ENCODE results near the gene AP2S1. TPM values are rescaled to one million over a fixed set of nuclear protein-coding genes. Genes with fewer than 3 reads are reported as not detected.
A peak's percentile ranks its signal among the peaks of the same experiment; 100 is the strongest.

The AP2S1 gene
- total RNA-seq, 2 donors from 2014 or later: 32.2 to 49.1 TPM

DNA sequence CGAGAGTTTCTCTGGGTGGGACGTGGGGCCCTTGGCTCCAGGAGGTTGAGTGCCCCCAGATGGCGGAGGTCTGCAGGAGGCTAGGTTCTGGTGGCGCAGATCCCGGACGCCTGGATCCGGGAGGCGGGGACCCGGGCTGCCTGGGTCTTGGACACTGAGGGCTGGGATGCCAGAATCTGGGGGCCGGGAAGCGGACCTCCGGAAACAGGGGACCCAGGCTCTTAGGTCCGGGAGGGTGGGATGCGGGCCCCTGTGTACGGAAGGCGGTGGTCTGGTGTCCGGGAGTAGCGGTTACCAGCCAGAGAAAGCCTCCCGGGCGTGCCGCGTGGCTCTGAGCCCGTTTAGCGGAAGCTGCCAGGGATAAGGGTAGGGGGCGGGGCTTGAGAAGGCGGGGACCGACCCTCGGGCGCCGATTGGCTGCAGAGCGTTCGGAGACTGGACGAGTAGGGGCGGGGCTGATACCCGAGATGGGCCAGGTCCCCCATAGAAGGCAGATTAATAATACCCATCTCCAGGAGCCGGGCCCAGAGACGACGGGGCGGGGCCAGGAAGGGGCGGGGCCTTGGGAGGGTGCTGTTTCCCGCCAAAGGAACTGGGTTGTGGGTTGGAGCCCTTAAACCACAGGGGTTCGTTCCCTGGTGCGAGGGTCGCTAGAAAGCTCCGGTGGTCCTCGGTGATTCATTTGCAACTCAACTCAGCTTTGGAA is 62.2 kb downstream of the AP2S1 start, which contains the start of gene SLC1A5:
SLC1A5 (minus strand) TSS at position 333 of the 706 bp plus-strand sequence. CDS start 629 bp downstream, outside the sequence.
- WGBS, 2 donors: 2 to 7% methylated on average over 3 to 46 of the region's 46 CpGs
- DNase-seq (peak; percentile 95 to 97 (median 96)), ATAC-seq (peak; percentile 88)
- Histone ChIP-seq H3K27me3 (no peaks in the 10 kb centered on the region), H3K27ac (peak within 1 kb of the TSS; percentile 70 to 90 (median 80)), H3K4me3 (peak within 1 kb of the TSS; percentile 54 to 66), H3K4me1 (peaks cover 49% of the 10 kb centered on the region), H3K36me3 (replicated peaks in 1 of 2; ENCODE audit: insufficient read depth in 1 of 2, low read depth in 2 of 2) (no peaks in the 10 kb centered on the region), H3K9me3 (no peaks in the 10 kb centered on the region)
- TF ChIP-seq POLR2A (IDR thresholded peaks at IDR 0.05): peak; percentile 91 to 96 (median 93)
- TF ChIP-seq, protein P1, sequence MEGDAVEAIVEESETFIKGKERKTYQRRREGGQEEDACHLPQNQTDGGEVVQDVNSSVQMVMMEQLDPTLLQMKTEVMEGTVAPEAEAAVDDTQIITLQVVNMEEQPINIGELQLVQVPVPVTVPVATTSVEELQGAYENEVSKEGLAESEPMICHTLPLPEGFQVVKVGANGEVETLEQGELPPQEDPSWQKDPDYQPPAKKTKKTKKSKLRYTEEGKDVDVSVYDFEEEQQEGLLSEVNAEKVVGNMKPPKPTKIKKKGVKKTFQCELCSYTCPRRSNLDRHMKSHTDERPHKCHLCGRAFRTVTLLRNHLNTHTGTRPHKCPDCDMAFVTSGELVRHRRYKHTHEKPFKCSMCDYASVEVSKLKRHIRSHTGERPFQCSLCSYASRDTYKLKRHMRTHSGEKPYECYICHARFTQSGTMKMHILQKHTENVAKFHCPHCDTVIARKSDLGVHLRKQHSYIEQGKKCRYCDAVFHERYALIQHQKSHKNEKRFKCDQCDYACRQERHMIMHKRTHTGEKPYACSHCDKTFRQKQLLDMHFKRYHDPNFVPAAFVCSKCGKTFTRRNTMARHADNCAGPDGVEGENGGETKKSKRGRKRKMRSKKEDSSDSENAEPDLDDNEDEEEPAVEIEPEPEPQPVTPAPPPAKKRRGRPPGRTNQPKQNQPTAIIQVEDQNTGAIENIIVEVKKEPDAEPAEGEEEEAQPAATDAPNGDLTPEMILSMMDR (IDR thresholded peaks at IDR 0.05): no peak
- intact Hi-C loops (cut with DNase I): no loop called here

Small RNA genes lying within 50 kb of the gene (small RNA-seq; reads per million reads assigned to genes)
- gene AC008622.3 (not detected), gene HNRNPMP2 (not detected)

Other genes starting within 250 kb of the AP2S1 start
- gene CALM3, start 249.5 kb downstream of the AP2S1 start, total RNA-seq: 10 to 100 TPM; 70.5 to 79.6 TPM
- gene PTGIR, start 225.8 kb downstream of the AP2S1 start, total RNA-seq: 1 to 10 TPM; 5.3 to 9.6 TPM
- gene GNG8, start 214.6 kb downstream of the AP2S1 start, total RNA-seq: not detected
- 1 to 10 TPM in 1 of 2 donors, under 1 TPM in 1; 0.99 to 4.4 TPM for gene DACT3, start 189.7 kb downstream of the AP2S1 start, total RNA-seq
- gene PRKD2, start 133.7 kb downstream of the AP2S1 start, total RNA-seq: 10 to 100 TPM; 18.9 to 58.3 TPM
- 10 to 100 TPM in 1 of 2 donors, 1 to 10 TPM in 1; 8.8 to 13.2 TPM for gene FKRP, start 104.8 kb downstream of the AP2S1 start, total RNA-seq
- gene STRN4, start 104.4 kb downstream of the AP2S1 start, total RNA-seq: 10 to 100 TPM; 51.4 to 55.5 TPM
- gene SLC1A5, start 62.3 kb downstream of the AP2S1 start, total RNA-seq: 10 to 100 TPM; 31.4 to 39.2 TPM
- 10 to 100 TPM; 22.8 to 24.7 TPM for gene ARHGAP35, start 10.2 kb upstream of the AP2S1 start, total RNA-seq
- not detected for gene NPAS1, start 169.0 kb upstream of the AP2S1 start, total RNA-seq
- gene TMEM160, start 197.8 kb upstream of the AP2S1 start, total RNA-seq: 10 to 100 TPM; 31.3 to 37.6 TPM

Data from body of pancreas (tissue), 4 donors.